Lower lobe of right lung (tissue), 2 donors: ENCODE results near the gene PLD4. TPM values are rescaled to one million over a fixed set of nuclear protein-coding genes. Genes with fewer than 3 reads are reported as not detected.

ENCODE experiments used
- ATAC-seq, 2 donors: fragments of 200-7000 bp; cut with Tn5 transposase; one replicate each; pipeline ENCODE4 v1.9.1; 2020 to 2022; ENCODE audit warnings: mild to moderate bottlenecking in 2 of 2, moderate library complexity in 2 of 2
- DNase-seq: peaks from one replicate; pipeline ENCODE4 v3.0.0-alpha.2; 2020
- H3K27ac ChIP-seq: fragments of 200-600 bp; one replicate; pipeline ENCODE4 v1.8.0; 2022
- H3K27me3 ChIP-seq: fragments of 200-600 bp; one replicate; pipeline ENCODE4 v1.8.0; 2022; ENCODE audit warnings: low read depth
- H3K36me3 ChIP-seq: fragments of 200-600 bp; one replicate; pipeline ENCODE4 v1.8.0; 2022; ENCODE audit warnings: mild to moderate bottlenecking
- H3K4me1 ChIP-seq: fragments of 200-600 bp; one replicate; pipeline ENCODE4 v1.8.0; 2022
- H3K4me3 ChIP-seq: fragments of 200-600 bp; one replicate; pipeline ENCODE4 v1.8.0; 2022; ENCODE audit warnings: mild to moderate bottlenecking
- H3K9me3 ChIP-seq: fragments of 200-600 bp; one replicate; pipeline ENCODE4 v1.8.0; 2022
- CTCF ChIP-seq: fragments of 200-600 bp; IDR thresholded peaks from one replicate; pipeline ENCODE4 v1.8.0; 2022; ENCODE audit warnings: antibody characterized with exemption, mild to moderate bottlenecking
- intact Hi-C: fragments of 100-400 bp; cut with DNase I; formaldehyde crosslinking; loops from one replicate; pipeline ENCODE4 v1.11.0; 2022
- total RNA-seq: library from RNA; stranded (reverse); fragmentation: NEBNext Ultra II Directional; extraction: Animal tissue kit (Norgen Biotek cat#: 25700); gene quantifications from one replicate; pipeline ENCODE4 v1.2.1, GENCODE V29; 2021
- donor health status: DM: no; HTN: yes; CAD: no; lungs with severe emphysema.

The PLD4 gene
- total RNA-seq, 1 donor from 2014 or later, result 1.2 TPM

DNA sequence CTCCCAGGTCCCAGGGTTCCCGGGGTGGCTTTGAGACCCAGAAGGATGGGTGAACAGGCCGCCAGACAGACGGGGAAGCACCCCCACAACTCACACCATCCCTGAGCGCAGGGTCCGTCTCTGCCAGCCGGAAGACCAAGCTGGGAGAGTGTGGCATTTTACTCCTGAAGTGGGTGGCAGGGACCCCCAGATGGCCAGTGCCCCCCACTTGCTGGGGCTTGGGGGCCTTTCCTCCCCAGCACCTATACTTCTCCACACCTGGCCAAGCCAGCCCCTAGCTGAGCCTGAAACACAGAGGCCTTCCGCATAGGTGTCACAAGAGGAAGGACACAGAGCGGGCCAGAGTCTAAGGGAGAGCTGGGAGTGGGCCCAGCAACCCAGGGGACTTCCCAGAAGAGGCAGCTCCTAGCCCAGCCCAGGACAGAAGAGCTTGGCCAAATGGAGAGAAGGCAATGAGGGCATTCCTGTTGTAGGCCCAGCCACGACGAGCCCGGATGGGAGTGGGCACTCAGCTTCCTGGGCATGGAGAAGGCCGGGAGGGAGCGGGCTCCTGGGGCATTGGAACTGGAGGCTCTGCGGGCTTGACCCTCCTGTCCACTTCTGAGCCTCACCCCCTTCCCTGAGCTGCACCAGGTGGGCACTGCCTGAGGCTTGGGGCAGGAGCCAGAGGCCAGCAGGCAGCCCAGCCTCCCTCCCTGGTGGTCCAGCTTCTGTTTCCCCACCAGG is 50.1 kb downstream of the PLD4 start:
- DNase-seq, result peak; percentile 43
- intact Hi-C loops, result loop anchor here (10.0 kb wide), 1 partner anchor 70 kb away; no protein-coding TSS in a partner anchor

DNA sequence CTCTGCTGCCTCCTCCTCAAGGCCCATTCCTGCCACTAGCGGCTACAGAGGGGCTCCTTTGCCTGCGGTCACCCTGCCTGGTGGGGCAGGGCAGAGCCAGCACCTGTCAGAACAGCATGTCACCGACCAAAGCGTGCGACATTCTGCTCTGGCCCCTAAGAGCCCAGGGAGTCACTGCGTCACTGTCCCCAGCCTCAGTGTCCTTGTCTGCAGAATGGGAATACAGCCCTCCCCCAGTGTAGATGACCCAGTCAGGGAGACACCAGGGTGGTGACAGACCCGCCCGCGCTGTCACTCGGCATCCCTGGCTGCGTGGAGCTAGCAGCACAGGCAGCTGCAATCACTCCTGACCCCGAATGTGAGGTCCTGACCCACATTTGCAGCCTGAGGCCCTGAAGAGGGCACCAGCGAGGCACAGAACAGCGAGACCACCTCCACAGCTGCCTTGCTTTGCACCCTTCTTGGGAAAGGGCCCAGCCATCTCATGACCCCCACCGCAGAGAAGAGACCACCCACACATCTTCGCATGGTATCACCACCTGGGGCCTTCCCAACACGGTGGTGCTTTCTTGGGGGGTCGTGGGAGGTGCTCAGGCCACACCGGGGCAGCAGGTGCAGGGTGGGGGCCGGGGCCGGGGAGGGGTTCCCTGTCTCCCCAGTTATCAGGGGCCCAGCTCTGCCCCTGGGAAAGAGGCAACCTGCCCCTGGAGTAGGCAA is 51.0 kb downstream of the PLD4 start:
- Histone ChIP-seq H3K27me3 (peaks cover 17% of the 10 kb centered on the region), H3K4me3 (no peak overlapping the region), H3K27ac (no peak overlapping the region), H3K36me3 (no peaks in the 10 kb centered on the region), H3K4me1 (peaks cover 85% of the 10 kb centered on the region), H3K9me3 (no peaks in the 10 kb centered on the region)
- TF ChIP-seq CTCF, result no peak
- no peak for ATAC-seq
- intact Hi-C loops, result loop anchor here (10.0 kb wide), 1 partner anchor 69 kb away; no protein-coding TSS in a partner anchor
- peak; percentile 49 for DNase-seq

More for the DNA sequence above, 50.1 kb downstream of the PLD4 start:
- Histone ChIP-seq H3K4me3 (no peak overlapping the region), H3K9me3 (no peaks in the 10 kb centered on the region), H3K27ac (peak overlapping the region; percentile 86), H3K4me1 (peaks cover 81% of the 10 kb centered on the region), H3K36me3 (no peaks in the 10 kb centered on the region), H3K27me3 (peaks cover 17% of the 10 kb centered on the region)
- TF ChIP-seq CTCF, result no peak
- ATAC-seq, result no peak

DNA sequence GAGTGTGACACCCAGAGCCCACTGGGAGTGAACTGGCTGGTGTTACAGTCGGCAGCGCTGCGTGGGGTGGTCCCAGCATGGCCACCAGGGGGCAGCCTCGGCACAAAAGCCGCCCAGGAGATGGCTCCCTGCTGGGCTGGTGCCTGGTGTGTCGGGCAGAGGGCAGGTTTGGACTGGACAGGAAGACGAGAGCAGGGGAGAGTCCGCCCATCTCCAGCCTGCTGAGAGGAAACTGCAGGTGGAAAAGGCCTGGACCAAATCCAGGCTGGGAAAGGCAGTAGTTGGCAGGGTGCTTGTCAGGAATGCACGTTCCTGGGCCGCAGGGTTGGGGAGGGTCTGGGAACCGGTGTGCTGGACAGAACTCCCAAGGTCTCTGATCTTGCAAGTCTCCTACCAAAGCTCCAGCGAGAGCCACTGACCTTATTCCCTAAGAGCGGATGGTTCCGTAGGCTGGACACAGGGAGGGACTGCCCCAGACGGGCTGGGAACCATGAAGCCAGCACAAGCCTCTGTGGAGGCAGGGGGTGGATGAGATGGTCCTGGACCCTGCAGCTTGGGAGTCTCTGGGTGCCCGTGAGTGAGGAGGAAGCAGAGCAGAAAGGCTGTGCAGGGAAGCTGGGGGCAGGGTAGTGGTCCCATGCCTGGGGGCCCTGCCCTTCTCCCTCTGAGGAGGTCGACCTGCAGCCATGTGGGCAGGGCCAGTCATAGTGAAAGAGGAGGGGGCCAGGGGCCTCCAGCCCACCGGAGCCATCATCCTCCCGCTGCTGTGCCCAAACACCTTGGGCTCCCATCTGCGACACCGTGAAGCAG is 51.7 kb downstream of the PLD4 start:
- H3K9me3 ChIP-seq, result no peaks in the 10 kb centered on the region
- ATAC-seq (peak; percentile 62 to 67), DNase-seq (peak; percentile 91)
- intact Hi-C loops, result loop anchor here (10.0 kb wide), 1 partner anchor 68 kb away; no protein-coding TSS in a partner anchor
- H3K36me3 ChIP-seq, result no peaks in the 10 kb centered on the region
- no peak overlapping the region for H3K27ac ChIP-seq
- TF ChIP-seq CTCF, result peak; percentile 97
- H3K27me3 ChIP-seq, result peaks cover 17% of the 10 kb centered on the region
- no peak overlapping the region for H3K4me3 ChIP-seq
- H3K4me1 ChIP-seq, result peaks cover 77% of the 10 kb centered on the region

DNA sequence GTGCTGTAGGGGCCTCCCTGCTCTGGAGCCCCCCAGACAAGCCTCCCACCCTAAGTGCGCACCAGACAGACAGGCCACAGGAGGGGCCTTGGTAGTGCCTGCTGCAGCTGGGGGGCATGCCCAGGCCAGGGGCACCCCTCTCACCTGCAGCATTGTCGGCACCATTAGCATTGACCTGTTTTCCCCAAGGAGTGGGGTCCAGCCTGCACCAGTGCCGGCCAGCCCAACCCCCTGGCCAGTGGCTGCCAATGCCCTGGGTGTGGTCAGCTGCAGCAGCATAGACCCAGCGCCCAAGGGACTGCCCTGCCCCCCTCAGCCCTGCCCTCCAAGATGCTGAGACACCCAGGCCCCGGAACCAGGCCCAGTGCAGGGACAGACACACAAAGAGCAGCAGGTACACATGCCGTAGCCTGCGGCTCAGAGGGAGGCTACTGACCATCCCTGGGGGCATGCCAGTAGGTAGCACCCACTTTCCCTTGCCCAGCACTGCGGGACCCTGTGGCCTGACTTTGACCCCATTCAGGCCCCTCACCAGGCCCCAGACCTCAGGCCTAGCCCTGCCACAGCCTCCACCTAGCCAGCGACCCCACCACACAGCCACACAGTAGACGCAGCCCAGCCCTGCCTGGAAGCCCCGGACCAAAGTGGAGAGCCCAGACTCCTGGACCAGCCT is 52.5 kb downstream of the PLD4 start:
- peaks cover 17% of the 10 kb centered on the region for H3K27me3 ChIP-seq
- intact Hi-C loops, result loop anchor here (10.0 kb wide), 1 partner anchor 68 kb away; no protein-coding TSS in a partner anchor
- H3K9me3 ChIP-seq, result no peaks in the 10 kb centered on the region
- H3K4me3 ChIP-seq, result peak overlapping the region; percentile 55
- no peak for ATAC-seq
- no peaks in the 10 kb centered on the region for H3K36me3 ChIP-seq
- peak; percentile 47 for DNase-seq
- TF ChIP-seq CTCF, result no peak
- peaks cover 70% of the 10 kb centered on the region for H3K4me1 ChIP-seq
- no peak overlapping the region for H3K27ac ChIP-seq
